ENCODE results near the gene VPS13D. TPM values are rescaled to one million over a fixed set of nuclear protein-coding genes. Genes with fewer than 3 reads are reported as not detected.

Gene VPS13D
- total and polyA plus RNA-seq, 10 of the 15 experiments (the other 5 are each of a cell fraction or from before 2014, with no cell fraction given): 1.4 to 16.9 (median 8.5) TPM

GRCh38 chr1:12495725-12496124 is 265.9 kb downstream of the VPS13D start:
- Histone ChIP-seq H3K4me2 (ENCODE audit: control insufficient read depth, insufficient read depth) (no peak overlapping the region), H3K36me3 (ENCODE audit: control insufficient read depth in 2 of 2, insufficient read depth in 2 of 2, low read length in 1 of 2) (peaks cover 0 to 7% of the 10 kb centered on the region in 2 experiments; a peak in 1 of 4 replicates), H3K79me2 (ENCODE audit: control insufficient read depth, insufficient read depth, low read length) (no peaks in the 10 kb centered on the region), H3K4me1 (ENCODE audit: control insufficient read depth, insufficient read depth, low read length) (no peaks in the 10 kb centered on the region), H3K27me3 (replicated peaks in 1 of 2; ENCODE audit: control insufficient read depth in 2 of 2, insufficient read depth in 2 of 2, low read length in 1 of 2) (no peaks in the 10 kb centered on the region), H3K9me3 (replicated peaks; ENCODE audit: control insufficient read depth, insufficient read depth, low read length) (no peaks in the 10 kb centered on the region), H3K9ac (ENCODE audit: control insufficient read depth, insufficient read depth, low read length) (no peak overlapping the region), H3K27ac (ENCODE audit: control insufficient read depth, insufficient read depth) (no peak overlapping the region), H2AFZ (ENCODE audit: control insufficient read depth, low read depth, low read length) (no peak overlapping the region), H3K4me3 (no peak overlapping the region), H4K20me1 (ENCODE audit: control insufficient read depth, insufficient read depth) (no peaks in the 10 kb centered on the region)
- POLR2A ChIA-PET: interaction anchor here (0.6 kb wide), 1 partner anchor 893 kb away, joined by 4 read pairs; no protein-coding TSS in a partner anchor
- SMC1A ChIA-PET (ENCODE audit: uncharacterized antibody, unreplicated experiment): no interaction called here
- intact Hi-C loops (cut with micrococcal nuclease; ENCODE audit: unreplicated experiment) (no loop called here), in situ Hi-C loops (cut with MboI) (no loop called here)
- CTCF ChIA-PET: no interaction called here
- BruUV-seq (replicated peaks): no TSS peak
- no peak for FAIRE-seq
- RAD21 ChIA-PET (ENCODE audit: unreplicated experiment): no interaction called here
- WGBS (ENCODE audit: insufficient coverage, insufficient replicate concordance, low lambda C conversion rate, missing lambda C conversion rate): 96% methylated on average over 11 of the region's 11 CpGs
- no peak for ATAC-seq
- DNase-seq (ENCODE audit: low read depth, low spot score): no peak
- TF ChIP-seq YY1 (IDR thresholded peaks at IDR 0.05; ENCODE audit: low read depth, low read length) (no peak), POLR2AphosphoS5 (IDR thresholded peaks at IDR 0.05; ENCODE audit: low read length) (no peak), REST (IDR thresholded peaks at IDR 0.05; ENCODE audit: low read depth, low read length) (no peak), PKNOX1 (IDR thresholded peaks at IDR 0.05) (no peak), CBX5 (IDR thresholded peaks at IDR 0.05; ENCODE audit: low read depth) (no peak), SMC3 (IDR thresholded peaks at IDR 0.05; ENCODE audit: borderline replicate concordance, low read length) (no peak), RUNX3 (IDR thresholded peaks at IDR 0.05; ENCODE audit: low read length) (no peak), ZNF274 (IDR thresholded peaks at IDR 0.05; ENCODE audit: insufficient read depth, insufficient read length) (no peak), SIX5 (IDR thresholded peaks at IDR 0.05; ENCODE audit: low read depth, low read length, severe bottlenecking) (no peak), TBL1XR1 (IDR thresholded peaks at IDR 0.05; ENCODE audit: low read depth, low read length) (no peak), LARP7 (IDR thresholded peaks at IDR 0.05) (no peak), NFIC (IDR thresholded peaks at IDR 0.05; ENCODE audit: low read depth, low read length) (no peak), IKZF2 (IDR thresholded peaks at IDR 0.05) (no peak), MYC (IDR thresholded peaks at IDR 0.05; ENCODE audit: insufficient read depth, insufficient read length, insufficient replicate concordance, low read length, severe bottlenecking) (no peak), SUPT20H (IDR thresholded peaks at IDR 0.05; ENCODE audit: borderline replicate concordance, control insufficient read depth, low read depth, low read length) (no peak)
- TF ChIP-seq, protein P1, sequence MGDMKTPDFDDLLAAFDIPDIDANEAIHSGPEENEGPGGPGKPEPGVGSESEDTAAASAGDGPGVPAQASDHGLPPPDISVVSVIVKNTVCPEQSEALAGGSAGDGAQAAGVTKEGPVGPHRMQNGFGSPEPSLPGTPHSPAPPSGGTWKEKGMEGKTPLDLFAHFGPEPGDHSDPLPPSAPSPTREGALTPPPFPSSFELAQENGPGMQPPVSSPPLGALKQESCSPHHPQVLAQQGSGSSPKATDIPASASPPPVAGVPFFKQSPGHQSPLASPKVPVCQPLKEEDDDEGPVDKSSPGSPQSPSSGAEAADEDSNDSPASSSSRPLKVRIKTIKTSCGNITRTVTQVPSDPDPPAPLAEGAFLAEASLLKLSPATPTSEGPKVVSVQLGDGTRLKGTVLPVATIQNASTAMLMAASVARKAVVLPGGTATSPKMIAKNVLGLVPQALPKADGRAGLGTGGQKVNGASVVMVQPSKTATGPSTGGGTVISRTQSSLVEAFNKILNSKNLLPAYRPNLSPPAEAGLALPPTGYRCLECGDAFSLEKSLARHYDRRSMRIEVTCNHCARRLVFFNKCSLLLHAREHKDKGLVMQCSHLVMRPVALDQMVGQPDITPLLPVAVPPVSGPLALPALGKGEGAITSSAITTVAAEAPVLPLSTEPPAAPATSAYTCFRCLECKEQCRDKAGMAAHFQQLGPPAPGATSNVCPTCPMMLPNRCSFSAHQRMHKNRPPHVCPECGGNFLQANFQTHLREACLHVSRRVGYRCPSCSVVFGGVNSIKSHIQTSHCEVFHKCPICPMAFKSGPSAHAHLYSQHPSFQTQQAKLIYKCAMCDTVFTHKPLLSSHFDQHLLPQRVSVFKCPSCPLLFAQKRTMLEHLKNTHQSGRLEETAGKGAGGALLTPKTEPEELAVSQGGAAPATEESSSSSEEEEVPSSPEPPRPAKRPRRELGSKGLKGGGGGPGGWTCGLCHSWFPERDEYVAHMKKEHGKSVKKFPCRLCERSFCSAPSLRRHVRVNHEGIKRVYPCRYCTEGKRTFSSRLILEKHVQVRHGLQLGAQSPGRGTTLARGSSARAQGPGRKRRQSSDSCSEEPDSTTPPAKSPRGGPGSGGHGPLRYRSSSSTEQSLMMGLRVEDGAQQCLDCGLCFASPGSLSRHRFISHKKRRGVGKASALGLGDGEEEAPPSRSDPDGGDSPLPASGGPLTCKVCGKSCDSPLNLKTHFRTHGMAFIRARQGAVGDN (IDR thresholded peaks at IDR 0.05): no peak
- TF ChIP-seq, protein P2, sequence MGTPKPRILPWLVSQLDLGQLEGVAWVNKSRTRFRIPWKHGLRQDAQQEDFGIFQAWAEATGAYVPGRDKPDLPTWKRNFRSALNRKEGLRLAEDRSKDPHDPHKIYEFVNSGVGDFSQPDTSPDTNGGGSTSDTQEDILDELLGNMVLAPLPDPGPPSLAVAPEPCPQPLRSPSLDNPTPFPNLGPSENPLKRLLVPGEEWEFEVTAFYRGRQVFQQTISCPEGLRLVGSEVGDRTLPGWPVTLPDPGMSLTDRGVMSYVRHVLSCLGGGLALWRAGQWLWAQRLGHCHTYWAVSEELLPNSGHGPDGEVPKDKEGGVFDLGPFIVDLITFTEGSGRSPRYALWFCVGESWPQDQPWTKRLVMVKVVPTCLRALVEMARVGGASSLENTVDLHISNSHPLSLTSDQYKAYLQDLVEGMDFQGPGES (IDR thresholded peaks at IDR 0.05): no peak
